LNCAP (cell line): ENCODE data around the gene GOLPH3L.

Experiments used
- CTCF ChIP-seq: fragments of 450-650 bp; IDR thresholded peaks from 2 replicates; pipeline ENCODE4 v1.5.1; 2017; ENCODE audit warnings: mild to moderate bottlenecking

The GOLPH3L gene

GRCh38 chr1:150683914-150684313 lies 13.0 kb downstream of the GOLPH3L start:
- no peak for TF ChIP-seq CTCF

GRCh38 chr1:150678988-150679387 lies 18.0 kb downstream of the GOLPH3L start:
- no peak for TF ChIP-seq CTCF

GRCh38 chr1:150674881-150675280 lies 22.1 kb downstream of the GOLPH3L start:
- no peak for TF ChIP-seq CTCF

- no peak for TF ChIP-seq CTCF
These were observed 33.6 kb downstream of the GOLPH3L start for GRCh38 chr1:150663321-150663720.

GRCh38 chr1:150662811-150663210 lies 34.1 kb downstream of the GOLPH3L start:
- no peak for TF ChIP-seq CTCF

GRCh38 chr1:150661156-150661555 lies 35.8 kb downstream of the GOLPH3L start:
- TF ChIP-seq CTCF, result no peak

- TF ChIP-seq CTCF, result no peak
These were observed 36.4 kb downstream of the GOLPH3L start for GRCh38 chr1:150660584-150660983.

GRCh38 chr1:150650193-150650592 lies 46.8 kb downstream of the GOLPH3L start:
- no peak for TF ChIP-seq CTCF
